Fibroblast of skin of right biceps (primary cell): ENCODE data around the gene PTPRK.
A peak's percentile ranks its signal among the peaks of the same experiment; 100 is the strongest.

Source experiments
- DNase-seq: peaks from one replicate; pipeline ENCODE4 v3.0.0-alpha.2; 2013

PTPRK gene

GRCh38 chr6:128277379-128277778 lies 243.0 kb downstream of the PTPRK start:
- DNase-seq = no peak

- no peak for DNase-seq
Measured at GRCh38 chr6:128276311-128276710, 244.1 kb downstream of the PTPRK start.

- no peak for DNase-seq
Measured at GRCh38 chr6:128275681-128276080, 244.7 kb downstream of the PTPRK start.

- peak; percentile 27 for DNase-seq
Measured at GRCh38 chr6:128275030-128275429, 245.4 kb downstream of the PTPRK start.

- DNase-seq = no peak
Measured at GRCh38 chr6:128271527-128271926, 248.9 kb downstream of the PTPRK start.

- no peak for DNase-seq
Measured at GRCh38 chr6:128271011-128271410, 249.4 kb downstream of the PTPRK start.

GRCh38 chr6:128266946-128267345 lies 253.5 kb downstream of the PTPRK start:
- DNase-seq = no peak

- DNase-seq = no peak
Measured at GRCh38 chr6:128265706-128266105, 254.7 kb downstream of the PTPRK start.

- no peak for DNase-seq
Measured at GRCh38 chr6:128259730-128260685, 260.4 kb downstream of the PTPRK start.

- no peak for DNase-seq
Measured at GRCh38 chr6:128259029-128259724, 261.2 kb downstream of the PTPRK start.

GRCh38 chr6:128256095-128256494 lies 264.3 kb downstream of the PTPRK start:
- DNase-seq = no peak

- peak; percentile 51 for DNase-seq
Measured at GRCh38 chr6:128252341-128253176, 267.8 kb downstream of the PTPRK start.

- DNase-seq = no peak
Measured at GRCh38 chr6:128251445-128252340, 268.7 kb downstream of the PTPRK start.

GRCh38 chr6:128250370-128251070 lies 269.9 kb downstream of the PTPRK start:
- no peak for DNase-seq

- DNase-seq = no peak
Measured at GRCh38 chr6:128249429-128249828, 271.0 kb downstream of the PTPRK start.

GRCh38 chr6:128246472-128247260 lies 273.7 kb downstream of the PTPRK start:
- DNase-seq = no peak

GRCh38 chr6:128244751-128245405 lies 275.5 kb downstream of the PTPRK start:
- DNase-seq = peak; percentile 12

GRCh38 chr6:128242765-128243403 lies 277.5 kb downstream of the PTPRK start:
- peak; percentile 62 for DNase-seq

- DNase-seq = no peak
Measured at GRCh38 chr6:128241216-128241615, 279.2 kb downstream of the PTPRK start.
